ENCODE results near the gene FARP1. TPM values are rescaled to one million over a fixed set of nuclear protein-coding genes. Genes with fewer than 3 reads are reported as not detected.

The FARP1 gene
- total and polyA plus RNA-seq, 2 experiments from 2014 or later: 43.2 to 44.2 TPM

- no peaks in the 10 kb centered on the region for H3K36me3 ChIP-seq
- H3K27ac ChIP-seq: peak overlapping the region; percentile 66
- no peaks in the 10 kb centered on the region for H3K27me3 ChIP-seq
- TF ChIP-seq CTCF (IDR thresholded peaks at IDR 0.05; ENCODE audit: low read depth, low read length): no peak
- DNase-seq (ENCODE audit: low read depth in 1 of 2, low spot score in 1 of 2): no peak
- peaks cover 11% of the 10 kb centered on the region for H3K4me1 ChIP-seq (ENCODE audit: low read depth)
- no peak overlapping the region for H3K4me3 ChIP-seq
- H3K9me3 ChIP-seq (ENCODE audit: low read depth): no peaks in the 10 kb centered on the region
Measured at GRCh38 chr13:98260357-98261164, 117.7 kb downstream of the FARP1 start.

GRCh38 chr13:98261165-98261702 is 118.3 kb downstream of the FARP1 start:
- no peak overlapping the region for H3K4me3 ChIP-seq
- no peak for TF ChIP-seq CTCF (IDR thresholded peaks at IDR 0.05; ENCODE audit: low read depth, low read length)
- H3K9me3 ChIP-seq (ENCODE audit: low read depth): no peaks in the 10 kb centered on the region
- no peaks in the 10 kb centered on the region for H3K27me3 ChIP-seq
- peaks cover 4% of the 10 kb centered on the region for H3K4me1 ChIP-seq (ENCODE audit: low read depth)
- no peaks in the 10 kb centered on the region for H3K36me3 ChIP-seq
- no peak for DNase-seq (ENCODE audit: low read depth in 1 of 2, low spot score in 1 of 2)
- H3K27ac ChIP-seq: no peak overlapping the region

- no peak for TF ChIP-seq CTCF (IDR thresholded peaks at IDR 0.05; ENCODE audit: low read depth, low read length)
- no peak overlapping the region for H3K27ac ChIP-seq
- no peaks in the 10 kb centered on the region for H3K27me3 ChIP-seq
- H3K9me3 ChIP-seq (ENCODE audit: low read depth): no peaks in the 10 kb centered on the region
- no peaks in the 10 kb centered on the region for H3K36me3 ChIP-seq
- H3K4me3 ChIP-seq: no peak overlapping the region
- no peak for DNase-seq (ENCODE audit: low read depth in 1 of 2, low spot score in 1 of 2)
- H3K4me1 ChIP-seq (ENCODE audit: low read depth): peaks cover 2% of the 10 kb centered on the region
Measured at GRCh38 chr13:98262292-98262691, 119.4 kb downstream of the FARP1 start.

- Histone ChIP-seq H3K9me3 (ENCODE audit: low read depth) (no peaks in the 10 kb centered on the region), H3K27ac (no peak overlapping the region), H3K4me3 (no peak overlapping the region), H3K4me1 (ENCODE audit: low read depth) (peaks cover 2% of the 10 kb centered on the region), H3K27me3 (no peaks in the 10 kb centered on the region), H3K36me3 (no peaks in the 10 kb centered on the region)
- no peak for DNase-seq (ENCODE audit: low read depth in 1 of 2, low spot score in 1 of 2)
- TF ChIP-seq CTCF (IDR thresholded peaks at IDR 0.05; ENCODE audit: low read depth, low read length): no peak
Measured at GRCh38 chr13:98263841-98264240, 120.9 kb downstream of the FARP1 start.

- H3K4me1 ChIP-seq (ENCODE audit: low read depth): peaks cover 2% of the 10 kb centered on the region
- no peak overlapping the region for H3K4me3 ChIP-seq
- H3K27ac ChIP-seq: no peak overlapping the region
- H3K36me3 ChIP-seq: no peaks in the 10 kb centered on the region
- no peaks in the 10 kb centered on the region for H3K27me3 ChIP-seq
- no peak for DNase-seq (ENCODE audit: low read depth in 1 of 2, low spot score in 1 of 2)
- no peaks in the 10 kb centered on the region for H3K9me3 ChIP-seq (ENCODE audit: low read depth)
- no peak for TF ChIP-seq CTCF (IDR thresholded peaks at IDR 0.05; ENCODE audit: low read depth, low read length)
Measured at GRCh38 chr13:98264877-98265276, 122.0 kb downstream of the FARP1 start.
